GM19395 (cell line): ENCODE measurements around the gene DISC1.
"Not testable (repeated sequence)": the region's sequence is repeated elsewhere in the genome, so short reads cannot be mapped to it uniquely, and the experiment has no call there.

ENCODE experiments used
- ATAC-seq: cut with Tn5 transposase; IDR thresholded peaks from one replicate; pipeline ENCODE4 v1.9.1; 2021; ENCODE audit warnings: mild to moderate bottlenecking, moderate library complexity; ENCODE audit not compliant: unreplicated experiment

Gene DISC1

DNA sequence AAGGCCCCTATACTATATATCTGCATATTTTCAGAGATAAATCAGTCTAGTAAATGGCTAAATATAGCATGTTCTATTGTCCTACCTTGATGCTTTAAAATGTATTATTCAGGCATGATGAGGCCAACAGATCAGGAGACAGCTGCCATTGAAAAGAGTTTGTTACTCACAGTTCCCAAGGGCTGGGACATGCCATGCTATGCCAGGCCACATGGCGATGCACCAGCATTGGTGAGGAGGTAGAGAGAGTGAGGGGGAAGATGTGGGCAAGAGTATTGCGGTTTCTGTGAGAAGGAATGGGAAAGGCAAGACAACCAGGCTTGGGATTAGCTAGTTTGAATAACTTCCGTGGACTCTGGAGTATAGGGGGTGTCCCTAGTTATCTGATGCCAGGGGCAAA, 316.5 kb downstream of the DISC1 start:
- ATAC-seq, result no peak

DNA sequence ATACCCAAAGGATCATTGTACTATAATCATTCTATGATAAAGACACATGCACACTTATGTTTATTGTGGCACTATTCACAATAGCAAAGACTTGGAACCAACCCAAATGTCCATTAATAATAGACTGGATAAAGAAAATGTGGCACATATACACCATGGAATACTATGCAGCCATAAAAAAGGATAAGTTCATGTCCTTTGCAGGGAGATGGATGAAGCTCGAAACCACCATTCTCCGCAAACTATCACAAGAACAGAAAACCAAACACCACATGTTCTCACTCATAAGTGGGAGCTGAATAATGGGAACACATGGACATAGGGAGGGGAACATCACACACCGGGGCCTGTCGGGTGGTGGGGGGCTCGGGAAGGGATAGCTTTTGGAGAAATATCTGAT, 321.5 kb downstream of the DISC1 start:
- ATAC-seq, result not testable (repeated sequence)

DNA sequence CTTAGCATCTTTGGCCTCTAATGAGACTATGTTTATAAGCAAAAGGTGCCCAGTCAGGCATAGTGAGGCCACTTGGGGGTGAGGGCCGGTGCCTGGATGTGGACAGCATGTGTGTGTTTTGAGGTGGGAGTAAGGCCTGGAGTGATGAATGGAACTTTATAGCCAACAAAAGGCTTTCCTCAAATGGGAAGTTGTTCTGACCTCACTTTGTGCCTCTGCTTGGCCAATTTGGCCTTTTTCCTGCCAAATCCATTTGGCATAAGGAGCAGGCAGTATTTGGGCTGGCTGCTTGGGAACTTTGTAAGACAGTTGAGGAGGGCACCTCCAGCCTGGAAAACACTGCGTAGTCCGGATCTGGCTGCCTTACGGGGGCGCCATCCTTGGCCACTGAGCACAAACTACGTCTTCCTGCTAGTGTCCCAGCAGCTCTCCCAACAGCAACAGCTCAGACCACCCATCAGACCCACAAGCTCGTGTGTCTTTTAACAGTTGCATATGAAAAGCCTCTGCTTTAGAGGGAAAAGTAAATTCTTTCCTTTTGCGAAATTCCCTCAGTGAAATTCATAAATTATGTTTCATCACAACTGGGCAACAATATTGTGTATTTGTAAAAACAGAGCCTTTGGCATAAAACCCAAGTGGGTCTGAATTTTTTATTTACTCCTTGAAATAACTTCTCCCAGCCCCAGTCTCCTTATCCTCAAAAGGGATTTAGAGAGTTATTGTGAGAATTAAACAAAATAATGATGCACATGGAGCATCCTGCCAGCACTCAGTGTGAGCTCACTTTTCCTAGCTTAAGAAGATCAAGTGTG, 322.9 kb downstream of the DISC1 start:
- no peak for ATAC-seq

DNA sequence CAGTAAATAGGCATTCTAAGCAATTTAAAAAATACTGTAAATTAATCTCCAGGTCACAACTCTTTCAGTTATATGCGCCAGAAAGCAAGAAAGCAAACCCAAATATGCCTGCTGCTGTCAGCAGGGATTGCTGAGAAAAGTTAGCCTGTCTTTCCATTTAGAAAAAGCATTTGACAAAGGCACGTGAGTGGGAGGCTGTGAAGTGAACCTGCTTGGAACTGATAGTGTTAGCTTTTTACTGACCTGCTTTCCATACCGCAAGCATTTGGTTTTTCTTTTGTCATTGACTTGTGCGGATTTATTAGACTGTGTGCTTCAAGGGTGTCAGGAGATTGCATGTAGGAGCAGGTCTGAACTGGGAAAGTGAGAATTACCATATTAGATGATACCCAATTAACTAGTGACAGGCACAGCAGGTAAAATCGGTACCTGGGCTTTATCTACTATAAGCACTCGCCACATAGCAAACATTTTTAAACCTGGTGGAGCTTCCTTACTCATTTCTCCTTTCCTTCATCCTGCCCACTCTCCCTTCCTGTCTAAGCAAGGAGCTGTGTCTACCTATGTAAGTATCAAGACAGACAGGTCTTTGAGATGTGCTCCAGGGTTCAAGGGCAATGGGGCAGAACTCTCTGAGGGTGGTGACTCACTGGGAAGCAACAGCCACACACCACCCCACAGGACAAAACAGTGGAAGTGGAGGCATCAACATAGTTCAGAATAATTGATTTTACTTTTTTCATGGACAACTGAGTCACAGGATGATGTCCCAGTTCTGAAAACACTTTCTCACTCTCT, 323.9 kb downstream of the DISC1 start:
- no peak for ATAC-seq

DNA sequence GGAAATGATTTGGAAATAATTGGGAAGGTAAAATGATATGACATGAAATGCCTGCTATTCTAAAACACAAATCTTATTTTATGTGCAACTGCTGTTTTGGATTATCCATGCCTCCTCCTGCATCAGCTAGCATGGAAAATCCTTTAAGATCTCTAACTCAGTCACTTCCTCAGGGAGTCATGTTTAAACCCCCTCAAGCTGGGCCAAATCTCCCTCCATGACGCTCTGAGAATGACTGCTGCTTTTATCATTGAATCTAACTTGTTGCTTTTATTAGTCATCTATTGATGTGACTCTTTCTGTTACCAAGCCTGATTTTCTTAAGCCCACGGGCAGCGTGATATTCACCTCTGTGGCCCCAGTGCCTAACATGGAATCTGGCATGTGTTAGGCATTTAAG, 324.8 kb downstream of the DISC1 start:
- ATAC-seq, result no peak

DNA sequence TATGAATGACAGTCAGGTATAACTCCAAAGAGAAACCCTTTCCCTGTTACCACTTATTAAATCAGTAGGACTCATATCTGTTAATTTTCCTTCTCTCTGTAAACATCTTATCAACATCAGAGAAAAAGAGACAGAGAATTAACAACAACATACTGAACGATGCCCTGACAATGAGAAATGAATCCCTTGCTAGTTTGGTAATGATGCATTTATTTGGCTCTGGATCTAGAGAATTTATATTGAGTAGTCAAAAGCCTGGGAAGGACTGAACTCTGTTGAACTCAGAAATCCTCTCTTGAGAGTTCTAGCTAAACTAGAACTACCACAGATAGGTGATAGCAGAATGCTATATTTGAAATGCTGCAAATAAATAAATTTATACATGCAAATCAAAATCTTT, 325.6 kb downstream of the DISC1 start:
- no peak for ATAC-seq

DNA sequence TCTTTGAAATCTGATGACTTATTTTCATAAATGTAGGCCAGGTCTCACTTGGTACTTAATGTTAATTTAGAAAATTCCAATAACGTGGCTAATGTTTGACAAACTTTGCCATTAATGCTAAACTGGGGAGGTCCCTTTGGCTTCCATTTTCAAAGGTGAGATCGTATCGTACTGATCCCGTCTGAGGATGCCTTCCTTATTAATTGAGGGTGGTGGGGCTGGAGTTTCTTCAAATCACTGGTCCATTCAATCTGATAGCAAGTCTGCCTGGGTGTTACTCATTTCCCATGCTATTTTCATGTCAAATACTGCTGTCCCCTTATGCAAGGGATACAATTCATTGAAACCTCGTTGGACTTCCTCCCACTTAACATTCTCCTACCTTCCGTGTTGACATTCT, 327.1 kb downstream of the DISC1 start:
- no peak for ATAC-seq

DNA sequence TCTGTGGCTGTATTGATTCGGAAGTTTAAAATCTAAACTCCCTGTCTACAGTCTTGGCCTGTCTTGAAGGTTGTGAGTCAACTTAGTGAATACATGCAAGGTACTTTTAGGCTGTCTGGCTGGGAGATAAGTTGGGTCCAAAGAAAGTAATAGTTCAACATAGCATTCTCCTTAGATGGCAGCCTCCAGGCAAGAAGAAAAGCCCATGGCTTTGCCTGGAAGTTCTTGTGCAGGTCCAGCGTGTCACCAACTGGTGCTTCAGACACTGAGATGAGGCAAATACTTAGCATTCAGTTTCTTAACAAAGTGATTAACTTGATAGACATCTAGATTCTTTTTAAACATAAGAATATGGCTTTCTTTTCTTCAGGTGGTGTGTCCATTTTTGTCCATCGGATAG, 328.2 kb downstream of the DISC1 start:
- ATAC-seq, result no peak

DNA sequence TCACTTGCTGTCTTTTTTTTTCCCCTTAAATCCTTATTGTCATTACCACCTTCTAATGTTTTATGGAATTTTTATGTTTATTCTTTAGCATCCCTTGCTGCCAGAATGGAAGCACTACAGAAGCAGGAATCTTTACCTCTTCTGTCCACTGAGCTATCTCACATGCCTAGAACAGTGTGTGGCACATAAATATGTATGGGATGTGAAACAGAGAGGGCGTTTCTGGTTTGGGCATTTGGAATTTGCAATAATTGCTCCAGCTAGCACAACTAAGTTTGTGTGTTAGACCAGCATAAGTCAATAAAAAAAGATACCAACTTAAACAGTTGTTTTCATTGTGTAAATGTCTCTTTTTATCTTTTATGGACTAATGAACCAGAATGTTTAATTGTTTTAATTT, 330.8 kb downstream of the DISC1 start:
- no peak for ATAC-seq

DNA sequence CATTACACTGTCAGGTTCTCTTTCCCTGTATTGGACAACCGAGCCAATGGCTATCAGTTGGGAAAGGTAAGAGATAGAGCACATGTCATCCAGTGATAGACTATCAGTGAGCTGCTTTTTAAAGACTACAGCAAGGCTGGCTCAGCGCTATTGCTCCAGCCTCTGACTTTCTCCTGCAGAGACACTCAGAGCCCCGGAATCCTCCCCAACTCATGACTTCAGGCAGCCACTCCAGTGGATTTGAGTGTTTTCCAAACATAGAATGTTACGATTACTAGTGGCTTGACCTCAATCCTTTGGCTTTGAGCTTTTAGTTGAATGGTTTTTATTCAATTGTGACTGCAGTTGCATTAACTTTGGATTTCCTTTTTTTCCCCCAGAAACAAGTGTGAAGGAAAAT, 331.9 kb downstream of the DISC1 start:
- no peak for ATAC-seq

DNA sequence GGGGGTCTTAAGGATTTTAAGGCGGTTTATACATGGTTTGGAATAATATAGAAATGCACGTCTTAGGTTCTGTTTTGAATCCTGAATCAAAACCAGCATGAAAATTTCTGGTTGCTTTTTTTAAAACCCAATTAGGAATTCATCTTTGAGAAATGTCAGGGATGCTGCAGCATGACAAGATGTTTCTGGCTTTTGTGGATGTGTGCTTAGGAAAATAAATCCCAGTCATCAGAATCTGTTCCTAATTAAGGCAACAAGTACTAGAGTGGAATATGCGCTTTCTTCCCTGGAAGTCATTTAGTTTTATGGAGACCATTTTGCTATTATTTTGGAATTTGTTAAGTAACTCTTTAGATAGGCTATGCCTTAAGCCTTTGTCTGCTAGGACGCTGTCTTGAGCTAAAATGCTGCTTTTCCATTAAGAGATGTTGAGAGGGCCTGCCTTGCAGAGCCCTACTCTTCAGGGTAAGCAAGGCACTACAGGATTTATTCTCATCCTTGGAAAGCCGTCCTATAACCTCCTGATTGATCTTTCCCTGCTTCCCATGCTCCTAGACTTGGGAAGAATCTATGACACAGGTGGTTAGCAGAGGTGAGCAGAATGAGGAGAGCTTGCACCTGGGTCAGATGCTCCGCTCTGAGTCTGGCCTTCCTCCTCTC, 332.8 kb downstream of the DISC1 start:
- ATAC-seq, result no peak

DNA sequence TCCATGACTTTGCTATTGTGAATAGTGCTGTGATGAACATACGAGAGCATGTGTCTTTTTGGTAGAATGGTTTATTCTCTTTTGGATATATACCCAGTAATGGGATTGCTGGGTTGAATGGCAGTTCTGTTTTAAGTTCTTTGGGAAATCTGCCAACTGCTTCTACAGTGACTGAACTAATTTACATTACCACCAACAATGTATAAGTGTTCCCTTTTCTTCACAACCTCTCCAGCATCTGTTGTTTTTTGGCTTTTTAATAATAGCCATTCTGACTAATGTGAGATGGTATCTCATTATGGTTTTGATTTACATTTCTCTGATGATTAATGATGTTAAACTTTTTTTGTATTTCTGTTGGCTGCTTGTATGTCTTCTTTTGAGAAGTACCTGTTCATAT, 335.2 kb downstream of the DISC1 start:
- not testable (repeated sequence) for ATAC-seq

DNA sequence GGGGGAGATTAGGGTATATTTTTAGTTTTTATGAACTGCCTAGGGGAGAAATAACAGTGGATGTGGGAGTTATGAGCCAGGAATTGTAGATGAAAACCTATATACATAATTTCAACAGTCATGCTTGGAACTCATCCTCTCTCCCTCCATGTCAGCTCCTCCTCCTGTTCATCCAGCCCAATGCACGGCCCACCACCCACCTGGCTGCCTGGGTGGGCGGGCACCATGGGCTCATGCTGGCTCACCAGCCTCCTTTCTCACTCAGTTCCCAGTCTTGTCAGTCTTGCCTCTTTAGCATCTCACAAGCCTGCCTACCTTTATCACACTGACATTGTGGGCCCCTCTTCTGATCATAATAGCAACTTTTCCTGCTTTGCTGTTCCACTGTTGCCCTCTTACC, 336.0 kb downstream of the DISC1 start:
- ATAC-seq, result no peak

DNA sequence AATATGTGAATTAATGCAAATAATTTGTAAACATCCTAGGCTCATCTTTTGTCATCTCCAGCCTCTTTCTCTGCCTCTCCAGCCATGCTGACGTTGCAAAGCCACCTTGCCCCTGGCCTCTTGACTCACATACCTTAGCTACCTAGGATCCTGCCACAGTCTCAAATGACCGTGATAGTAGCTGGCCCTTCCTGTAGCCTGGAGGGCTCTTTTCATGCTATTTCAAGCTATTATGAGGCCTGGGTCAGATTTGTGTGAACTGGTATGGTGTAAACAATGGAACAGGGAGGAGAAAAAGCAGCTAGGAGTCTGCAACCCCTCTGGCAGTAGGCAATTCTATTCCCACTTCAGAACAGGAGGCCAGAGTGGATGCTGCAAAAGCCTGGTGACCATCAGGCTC, 337.7 kb downstream of the DISC1 start:
- ATAC-seq, result no peak

DNA sequence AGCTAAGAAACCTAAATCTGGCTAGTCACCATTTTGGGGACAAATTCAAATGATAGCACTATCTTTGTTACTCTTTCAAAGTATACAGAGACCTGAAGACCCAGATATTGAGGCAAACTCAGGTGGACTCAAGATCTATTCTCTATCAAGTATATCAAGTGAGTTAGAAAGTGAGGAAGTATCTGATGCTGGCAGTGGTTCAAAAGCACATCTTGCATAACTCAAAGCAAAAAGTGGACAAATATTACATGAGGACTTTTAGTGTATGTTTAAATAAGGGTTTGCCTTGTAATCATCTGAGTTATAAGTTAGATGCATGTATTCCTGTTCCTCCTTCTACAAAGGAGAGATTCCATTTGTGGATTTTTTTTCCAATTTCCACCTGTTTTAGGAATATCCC, 338.4 kb downstream of the DISC1 start:
- no peak for ATAC-seq

DNA sequence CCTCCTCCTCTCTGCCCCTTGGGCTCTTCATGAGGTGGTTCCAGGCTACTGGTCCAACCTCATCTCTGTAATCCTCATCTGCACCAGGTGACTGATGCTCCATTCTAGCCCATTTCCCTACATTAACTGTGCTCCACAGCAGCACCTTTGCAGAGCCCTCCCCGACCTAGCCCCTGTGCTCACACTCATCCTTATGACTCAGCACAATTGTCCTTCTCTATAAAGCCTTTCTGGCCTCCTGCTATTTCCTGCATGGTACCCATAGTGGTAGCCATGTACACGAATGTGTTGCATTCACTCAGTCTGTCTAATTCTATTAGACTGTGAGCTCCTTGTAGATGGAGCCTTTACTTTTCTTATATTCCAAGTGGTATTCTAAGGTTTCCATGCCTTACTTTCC, 339.0 kb downstream of the DISC1 start:
- ATAC-seq, result no peak

DNA sequence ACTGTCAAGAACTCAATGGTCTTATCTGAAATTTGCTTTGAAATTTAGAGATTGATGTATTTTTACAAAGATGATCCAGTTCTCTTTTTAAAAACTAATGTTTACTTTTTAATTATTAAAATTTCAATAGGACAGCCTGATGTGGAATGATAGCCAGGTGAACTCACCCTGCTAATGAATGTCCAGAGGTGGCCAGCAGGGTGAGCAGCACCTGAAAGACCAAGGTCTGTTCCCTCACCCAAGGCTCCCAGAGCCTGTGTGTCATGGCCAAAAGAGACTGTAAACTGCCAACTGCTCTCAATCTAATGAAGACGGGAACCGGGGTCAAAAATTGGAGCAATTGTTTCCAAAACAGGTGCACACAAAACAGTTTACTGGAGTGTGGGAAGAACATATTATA, 340.4 kb downstream of the DISC1 start:
- no peak for ATAC-seq

DNA sequence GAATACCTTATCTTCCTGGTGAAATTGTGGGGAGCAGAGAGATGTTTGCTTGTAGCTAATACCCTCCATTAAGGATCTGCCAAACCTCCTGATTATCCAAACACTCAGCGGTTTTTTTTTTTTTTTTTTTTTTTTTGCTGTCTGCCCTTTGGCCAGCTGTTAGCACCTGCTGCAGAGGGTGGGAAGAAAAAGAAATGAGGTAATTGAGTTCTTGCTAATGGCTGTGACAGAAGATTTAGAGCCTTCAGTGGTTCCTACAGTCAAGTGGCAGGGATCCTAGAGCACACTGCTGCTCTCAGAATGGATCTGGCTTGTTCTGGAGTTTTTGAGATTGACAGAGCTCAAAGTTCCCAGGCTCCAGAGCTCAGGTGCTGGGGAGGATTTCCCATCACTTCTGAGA, 342.5 kb downstream of the DISC1 start:
- no peak for ATAC-seq

DNA sequence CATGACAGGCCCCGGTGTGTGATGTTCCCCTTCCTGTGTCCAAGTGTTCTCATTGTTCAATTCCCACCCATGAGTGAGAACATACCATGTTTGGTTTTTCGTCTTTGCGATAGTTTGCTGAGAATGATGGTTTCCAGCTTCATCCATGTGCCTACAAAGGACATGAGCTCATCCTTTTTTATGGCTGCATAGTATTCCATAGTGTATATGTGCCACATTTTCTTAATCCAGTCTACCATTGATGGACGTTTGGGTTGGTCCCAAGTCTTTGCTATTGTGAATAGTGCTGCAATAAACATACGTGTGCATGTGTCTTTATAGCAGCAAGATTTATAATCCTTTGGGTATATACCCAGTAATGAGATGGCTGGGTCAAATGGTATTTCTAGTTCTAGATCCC, 343.2 kb downstream of the DISC1 start:
- ATAC-seq, result not testable (repeated sequence)

DNA sequence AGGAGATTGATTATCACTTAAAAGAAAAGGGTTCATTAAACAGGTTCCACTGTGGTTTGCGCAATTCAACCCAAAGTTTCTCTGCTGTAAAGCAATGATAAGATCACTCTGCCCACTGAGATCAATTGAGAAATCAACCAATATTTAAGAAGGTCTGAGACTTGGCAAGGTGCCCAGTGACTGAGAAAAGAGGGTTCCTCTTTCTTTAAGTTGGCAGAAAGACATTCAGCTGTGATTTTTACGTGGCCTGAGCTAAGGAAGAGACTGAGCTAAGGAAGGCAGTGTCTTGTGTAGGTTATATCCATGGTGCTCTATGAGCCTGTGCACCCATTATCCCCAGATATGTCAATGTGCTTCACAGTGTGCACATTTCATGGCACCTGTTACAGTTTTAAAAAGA, 344.1 kb downstream of the DISC1 start:
- ATAC-seq, result no peak

DNA sequence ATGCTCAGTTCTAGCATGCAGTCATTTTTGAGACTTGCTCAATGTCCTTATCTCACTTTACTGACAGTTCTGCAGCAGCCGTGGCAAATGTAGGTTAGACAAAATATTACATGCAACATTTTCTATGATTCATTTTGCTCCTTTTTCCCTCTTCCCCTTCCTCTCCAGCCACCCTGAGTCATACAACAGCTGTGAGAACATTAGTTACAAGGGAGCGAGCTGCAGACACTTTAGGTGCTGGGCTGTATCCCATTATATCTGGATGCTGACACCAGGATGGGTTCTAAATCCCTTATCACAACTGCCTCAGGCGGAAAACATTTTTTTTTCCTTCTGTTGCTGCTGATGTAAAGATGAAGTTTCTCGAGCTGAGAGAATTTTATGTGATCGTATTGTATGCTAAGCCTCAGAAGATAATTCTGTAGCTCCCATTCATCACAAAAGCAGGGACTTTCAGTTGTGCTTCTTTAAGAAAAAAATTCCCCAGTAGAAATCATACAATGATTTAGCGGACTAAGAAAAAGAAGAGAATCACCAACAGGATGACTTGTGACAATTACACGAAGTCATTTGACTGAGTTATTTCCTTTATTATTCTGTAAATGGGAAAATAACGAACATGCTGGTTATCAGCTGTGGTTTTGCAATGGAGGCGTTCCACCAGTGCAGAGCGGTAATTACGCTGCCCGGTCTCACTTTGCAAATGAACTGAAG, 345.0 kb downstream of the DISC1 start:
- no peak for ATAC-seq
